ENCODE measurements around the gene KDM7A. TPM values are rescaled to one million over a fixed set of nuclear protein-coding genes. Genes with fewer than 3 reads are reported as not detected.

Gene KDM7A
- total and polyA plus RNA-seq, 9 donors, result 3.8 to 13.2 (median 6.8) TPM

GRCh38 chr7:140036224-140036962, 140.4 kb downstream of the KDM7A start:
- Histone ChIP-seq H3K4me3 (no peak overlapping the region), H3K9me3 (no peaks in the 10 kb centered on the region), H3K27ac (no peak overlapping the region), H3K4me1 (ENCODE audit: insufficient read depth) (no peaks in the 10 kb centered on the region), H3K36me3 (no peaks in the 10 kb centered on the region), H3K27me3 (no peaks in the 10 kb centered on the region)
- TF ChIP-seq EP300 (IDR thresholded peaks at IDR 0.05) (no peak), POLR2A (IDR thresholded peaks at IDR 0.05) (no peak)
- TF ChIP-seq, protein P1, sequence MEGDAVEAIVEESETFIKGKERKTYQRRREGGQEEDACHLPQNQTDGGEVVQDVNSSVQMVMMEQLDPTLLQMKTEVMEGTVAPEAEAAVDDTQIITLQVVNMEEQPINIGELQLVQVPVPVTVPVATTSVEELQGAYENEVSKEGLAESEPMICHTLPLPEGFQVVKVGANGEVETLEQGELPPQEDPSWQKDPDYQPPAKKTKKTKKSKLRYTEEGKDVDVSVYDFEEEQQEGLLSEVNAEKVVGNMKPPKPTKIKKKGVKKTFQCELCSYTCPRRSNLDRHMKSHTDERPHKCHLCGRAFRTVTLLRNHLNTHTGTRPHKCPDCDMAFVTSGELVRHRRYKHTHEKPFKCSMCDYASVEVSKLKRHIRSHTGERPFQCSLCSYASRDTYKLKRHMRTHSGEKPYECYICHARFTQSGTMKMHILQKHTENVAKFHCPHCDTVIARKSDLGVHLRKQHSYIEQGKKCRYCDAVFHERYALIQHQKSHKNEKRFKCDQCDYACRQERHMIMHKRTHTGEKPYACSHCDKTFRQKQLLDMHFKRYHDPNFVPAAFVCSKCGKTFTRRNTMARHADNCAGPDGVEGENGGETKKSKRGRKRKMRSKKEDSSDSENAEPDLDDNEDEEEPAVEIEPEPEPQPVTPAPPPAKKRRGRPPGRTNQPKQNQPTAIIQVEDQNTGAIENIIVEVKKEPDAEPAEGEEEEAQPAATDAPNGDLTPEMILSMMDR (IDR thresholded peaks at IDR 0.05), result no peak
- WGBS, 3 donors, result 81 to 87% (median 82%) methylated on average over 11 of the region's 11 CpGs
- no peak for DNase-seq
- intact Hi-C loops (cut with DNase I), result no loop called here

DNA sequence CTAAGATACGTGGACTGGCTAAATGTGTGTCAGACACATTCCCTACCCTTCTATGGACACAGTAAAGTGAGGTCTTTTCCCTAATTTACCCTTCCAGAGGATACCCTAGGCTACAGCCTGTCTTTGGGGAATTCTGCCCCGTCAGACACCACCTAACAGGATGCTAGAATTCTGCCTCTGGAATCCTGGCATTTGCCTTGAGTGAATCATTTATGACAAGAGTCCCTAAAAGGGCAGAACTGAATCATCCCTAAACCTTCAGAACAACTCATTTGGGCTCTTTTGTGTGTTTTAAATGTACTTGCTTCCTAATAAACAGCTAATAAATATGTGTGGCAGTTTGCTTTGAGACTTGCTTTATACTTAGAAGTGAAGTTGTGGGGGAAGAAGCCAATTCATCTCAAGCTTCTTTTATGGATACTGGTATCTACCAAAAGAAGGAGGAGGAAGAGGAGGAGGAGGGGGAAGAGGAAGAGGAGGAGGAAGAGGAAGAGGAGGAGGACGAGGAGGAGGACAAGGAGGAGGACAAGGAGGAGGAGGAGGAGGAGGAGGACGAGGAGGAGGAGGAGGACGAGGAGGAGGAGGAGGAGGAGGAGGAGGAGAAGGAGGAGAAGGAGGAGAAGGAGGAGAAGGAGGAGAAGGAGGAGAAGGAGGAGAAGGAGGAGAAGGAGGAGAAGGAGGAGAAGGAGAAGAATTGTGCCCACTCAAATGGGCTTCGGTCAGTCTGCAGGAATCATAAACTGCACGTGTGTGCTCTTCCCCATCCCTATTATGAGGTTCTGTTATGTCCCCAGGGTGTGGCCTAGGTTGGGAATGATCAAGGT, 141.2 kb downstream of the KDM7A start:
- no peaks in the 10 kb centered on the region for H3K9me3 ChIP-seq
- intact Hi-C loops (cut with DNase I), result no loop called here
- H3K4me1 ChIP-seq (ENCODE audit: insufficient read depth), result no peaks in the 10 kb centered on the region
- H3K36me3 ChIP-seq, result no peaks in the 10 kb centered on the region
- no peak overlapping the region for H3K4me3 ChIP-seq
- no peak overlapping the region for H3K27ac ChIP-seq
- 77 to 86% (median 80%) methylated on average over 4 to 6 of the region's 7 CpGs for WGBS, 3 donors
- no peak for DNase-seq
- TF ChIP-seq POLR2A (IDR thresholded peaks at IDR 0.05), result no peak
- no peak for TF ChIP-seq EP300 (IDR thresholded peaks at IDR 0.05)
- no peaks in the 10 kb centered on the region for H3K27me3 ChIP-seq

Small RNA genes within 50 kb of the gene (small RNA-seq; reads per million reads assigned to genes)
- gene RF00019 (not detected), gene RNU6-797P (not detected)

Other genes starting within 250 kb of the KDM7A start
- 10 to 100 TPM; 19.4 to 43.5 (median 23.4) TPM for gene PARP12, start 114.0 kb downstream of the KDM7A start, total RNA-seq
- 10 to 100 TPM; 15.7 to 23.2 TPM for gene PARP12, start 114.0 kb downstream of the KDM7A start, polyA plus RNA-seq
- gene SLC37A3, start 221.5 kb upstream of the KDM7A start, total RNA-seq, result 10 to 100 TPM; 30.6 to 74.6 (median 41.5) TPM
- 10 to 100 TPM; 30.9 to 38.2 TPM for gene SLC37A3, start 221.5 kb upstream of the KDM7A start, polyA plus RNA-seq
- gene RAB19, start 227.1 kb upstream of the KDM7A start, total RNA-seq, result 1 to 10 TPM in 2 of 7 donors, under 1 TPM in 2, not detected in 3; 0.26 to 3.1 (median 1.2) TPM
- gene RAB19, start 227.1 kb upstream of the KDM7A start, polyA plus RNA-seq, result not detected

Measured in ovary (tissue), 9 donors.